Right cardiac atrium (tissue), 5 donors: Measurements from ENCODE around the gene MON2. TPM values are rescaled to one million over a fixed set of nuclear protein-coding genes. Genes with fewer than 3 reads are reported as not detected.
A peak's percentile ranks its signal among the peaks of the same experiment; 100 is the strongest.
"Not testable (repeated sequence)": the region's sequence is repeated elsewhere in the genome, so short reads cannot be mapped to it uniquely, and the experiment has no call there.

Source experiments
- ATAC-seq, 2 donors: fragments of 200-7000 bp; cut with Tn5 transposase; one replicate each; pipeline versions ENCODE4 v1.8.0 to v1.9.1; 2020; ENCODE audit warnings: moderate library complexity in 2 of 2, mild to moderate bottlenecking in 1 of 2
- DNase-seq, 3 donors: peaks; one replicate each; pipeline ENCODE4 v3.0.0-alpha.2; 2020
- H3K27ac ChIP-seq: one replicate; pipeline ENCODE4 v1.5.1; 2013; ENCODE audit warnings: mild to moderate bottlenecking, low read length, control low read depth, moderate library complexity
- H3K27me3 ChIP-seq: one replicate; pipeline ENCODE4 v1.6.1; 2013; ENCODE audit not compliant: control insufficient read depth, insufficient read depth
- H3K4me1 ChIP-seq: one replicate; pipeline ENCODE4 v1.6.1; 2013; ENCODE audit warnings: low read length; ENCODE audit not compliant: control insufficient read depth, insufficient read depth
- H3K4me3 ChIP-seq: one replicate; pipeline ENCODE4 v1.5.1; 2013; ENCODE audit warnings: low read length, control low read depth
- H3K9me3 ChIP-seq: one replicate; pipeline ENCODE4 v1.6.1; 2013; ENCODE audit warnings: low read length; ENCODE audit not compliant: control insufficient read depth
- WGBS: extraction: QIAGEN DNeasy Blood & Tissue Kit; methylation state at CpG from one replicate; pipeline ENCODE4 v1.1.7; 2013; 5-methylcytosine and 5-hydroxymethylcytosine counted together
- intact Hi-C, 4 donors: fragments of 100-400 bp; cut with DNase I; formaldehyde crosslinking; loops; one replicate each; pipeline versions ENCODE4 v1.11.0 to v1.14.0; 2022 to 2023
- polyA plus RNA-seq: library from polyadenylated mRNA; stranded (reverse); fragments of 200-250 nt; gene quantifications from one replicate; pipeline ENCODE4 v1.2.3, GENCODE V29; 2013
- total RNA-seq, 4 donors: library from RNA; stranded (reverse); fragmentation: NEBNext Ultra II Directional; extraction: Animal tissue kit (Norgen Biotek cat#: 25700); gene quantifications; one replicate each; pipeline ENCODE4 v1.2.1, GENCODE V29; 2021
- donor health status: healthy with polysubstance abuse.
- donor health status: DM: no; HTN: yes; CAD: no.
- donor health status: DM: no; HTN: no; CAD: no.
- donor health status: DM: no; HTN: yes; CAD: no; lungs with severe emphysema.
- donor health status: DM: yes; HTN: yes; CAD: no.

Gene MON2
- total and polyA plus RNA-seq, 5 donors: 9.1 to 29.0 (median 24.5) TPM

- DNase-seq (no peak), ATAC-seq (no peak)
- Histone ChIP-seq H3K27me3 (no peaks in the 10 kb centered on the region), H3K4me1 (no peaks in the 10 kb centered on the region), H3K9me3 (no peaks in the 10 kb centered on the region), H3K4me3 (no peak overlapping the region), H3K27ac (no peak overlapping the region)
- intact Hi-C loops: no loop called here
- 81% methylated on average over 3 of the region's 3 CpGs for WGBS
These were observed 77.1 kb downstream of the MON2 start for GRCh38 chr12:62543741-62544140.

- ATAC-seq (no peak), DNase-seq (no peak)
- Histone ChIP-seq H3K9me3 (no peaks in the 10 kb centered on the region), H3K4me1 (no peaks in the 10 kb centered on the region), H3K27ac (no peak overlapping the region), H3K4me3 (no peak overlapping the region), H3K27me3 (no peaks in the 10 kb centered on the region)
- 95% methylated on average over 5 of the region's 5 CpGs for WGBS
- intact Hi-C loops: no loop called here
These were observed 86.4 kb downstream of the MON2 start for GRCh38 chr12:62552906-62553556.

- H3K4me3 ChIP-seq, DNase-seq, ATAC-seq, H3K9me3 ChIP-seq, H3K27ac ChIP-seq, H3K4me1 ChIP-seq, intact Hi-C loops, H3K27me3 ChIP-seq: not testable (repeated sequence)
- 100% methylated on average over 1 of the region's 1 CpG for WGBS
These were observed 92.7 kb downstream of the MON2 start for GRCh38 chr12:62559366-62559765.

GRCh38 chr12:62562846-62563245, 96.2 kb downstream of the MON2 start:
- Histone ChIP-seq H3K27ac (no peak overlapping the region), H3K4me1 (no peaks in the 10 kb centered on the region), H3K9me3 (no peaks in the 10 kb centered on the region), H3K27me3 (no peaks in the 10 kb centered on the region), H3K4me3 (no peak overlapping the region)
- WGBS: 89% methylated on average over 2 of the region's 2 CpGs
- ATAC-seq (no peak), DNase-seq (no peak)
- intact Hi-C loops: no loop called here

- no peak overlapping the region for H3K27ac ChIP-seq
- DNase-seq (no peak), ATAC-seq (no peak)
- no peaks in the 10 kb centered on the region for H3K27me3 ChIP-seq
- H3K9me3 ChIP-seq: no peaks in the 10 kb centered on the region
- intact Hi-C loops: loop anchor here in 1 of 4 donors (10.0 kb wide), 1 partner anchor 140 kb away; no protein-coding TSS in a partner anchor
- no peak overlapping the region for H3K4me3 ChIP-seq
- H3K4me1 ChIP-seq: no peaks in the 10 kb centered on the region
These were observed 108.4 kb downstream of the MON2 start for GRCh38 chr12:62575036-62575435.

GRCh38 chr12:62576503-62576902, 109.9 kb downstream of the MON2 start:
- H3K9me3 ChIP-seq: no peaks in the 10 kb centered on the region
- intact Hi-C loops: loop anchor here in 1 of 4 donors (10.0 kb wide), 1 partner anchor 142 kb away; no protein-coding TSS in a partner anchor
- H3K4me3 ChIP-seq: no peak overlapping the region
- ATAC-seq: no peak
- no peaks in the 10 kb centered on the region for H3K4me1 ChIP-seq
- no peak for DNase-seq
- no peaks in the 10 kb centered on the region for H3K27me3 ChIP-seq
- WGBS: 95% methylated on average over 1 of the region's 1 CpG
- H3K27ac ChIP-seq: no peak overlapping the region

GRCh38 chr12:62578726-62579125, 112.1 kb downstream of the MON2 start:
- Histone ChIP-seq H3K27ac (no peak overlapping the region), H3K4me1 (no peaks in the 10 kb centered on the region), H3K9me3 (no peaks in the 10 kb centered on the region), H3K27me3 (no peaks in the 10 kb centered on the region), H3K4me3 (no peak overlapping the region)
- ATAC-seq: no peak
- WGBS: 95% methylated on average over 2 of the region's 2 CpGs
- intact Hi-C loops: loop anchor here in 1 of 4 donors (10.0 kb wide), 1 partner anchor 144 kb away; no protein-coding TSS in a partner anchor
- DNase-seq: no peak

- peak in 2 of 3 donors; percentile 53 to 55 for DNase-seq
- no peak overlapping the region for H3K27ac ChIP-seq
These were observed 114.8 kb downstream of the MON2 start for GRCh38 chr12:62581288-62582064.

GRCh38 chr12:62582065-62582366, 115.4 kb downstream of the MON2 start:
- WGBS: 15% methylated on average over 2 of the region's 2 CpGs
- intact Hi-C loops: loop anchor here in 2 of 4 donors (5.0 kb wide), 2 partner anchors 210 to 215 kb away; no protein-coding TSS in a partner anchor

More at GRCh38 chr12:62581288-62582064, 114.8 kb downstream of the MON2 start:
- ATAC-seq: peak; percentile 80
- 68% methylated on average over 12 of the region's 12 CpGs for WGBS
- H3K27me3 ChIP-seq: no peaks in the 10 kb centered on the region
- no peaks in the 10 kb centered on the region for H3K4me1 ChIP-seq
- no peak overlapping the region for H3K4me3 ChIP-seq
- H3K9me3 ChIP-seq: no peaks in the 10 kb centered on the region
- intact Hi-C loops: loop anchor here in 3 of 4 donors (2.0 to 5.0 kb wide), 3 partner anchors 211 to 216 kb away; no protein-coding TSS in a partner anchor

GRCh38 chr12:62584619-62585018, 118.0 kb downstream of the MON2 start:
- ATAC-seq (peak; percentile 54 to 87), DNase-seq (no peak)
- no peaks in the 10 kb centered on the region for H3K9me3 ChIP-seq
- 83% methylated on average over 4 of the region's 4 CpGs for WGBS
- no peaks in the 10 kb centered on the region for H3K27me3 ChIP-seq
- no peaks in the 10 kb centered on the region for H3K4me1 ChIP-seq
- intact Hi-C loops: loop anchor here in 2 of 4 donors (5.0 kb wide), 2 partner anchors 208 to 213 kb away; no protein-coding TSS in a partner anchor
- H3K27ac ChIP-seq: no peak overlapping the region
- no peak overlapping the region for H3K4me3 ChIP-seq

More at GRCh38 chr12:62582065-62582366, 115.4 kb downstream of the MON2 start:
- Histone ChIP-seq H3K4me3 (no peak overlapping the region), H3K9me3 (no peaks in the 10 kb centered on the region), H3K4me1 (no peaks in the 10 kb centered on the region), H3K27me3 (no peaks in the 10 kb centered on the region), H3K27ac (no peak overlapping the region)
- no peak for ATAC-seq
- no peak for DNase-seq

GRCh38 chr12:62586850-62587249, 120.2 kb downstream of the MON2 start:
- intact Hi-C loops: no loop called here
- no peaks in the 10 kb centered on the region for H3K4me1 ChIP-seq
- no peak for DNase-seq
- H3K4me3 ChIP-seq: no peak overlapping the region
- ATAC-seq: peak in 1 of 2 donors; percentile 51
- 95% methylated on average over 2 of the region's 2 CpGs for WGBS
- H3K27me3 ChIP-seq: no peaks in the 10 kb centered on the region
- H3K27ac ChIP-seq: no peak overlapping the region
- H3K9me3 ChIP-seq: no peaks in the 10 kb centered on the region
